Stimulated activated effector memory CD8-positive, alpha-beta T cell treated with anti-CD3 and anti-CD28 coated beads, Interleukin-12 subunit alpha, Interleukin-12 subunit beta, amount 100 ng/mL, for 72 hours (primary cell): ENCODE results near the gene GMDS.

Experiments used
- ATAC-seq: fragments of 150-1000 bp; cut with Tn5 transposase; 2 replicates; pipeline ENCODE4 v1.10.0; 2021
- DNase-seq, 2 donors: peaks; one replicate each; pipeline ENCODE4 v3.0.0; 2021 to 2022; ENCODE audit warnings: low spot score in 2 of 2
- H3K27ac Mint-ChIP-seq: one replicate; pipeline ENCODE4 v1.8.0; 2022; ENCODE audit warnings: mild to moderate bottlenecking, mixed read lengths
- H3K36me3 Mint-ChIP-seq: one replicate; pipeline ENCODE4 v1.8.0; 2022; ENCODE audit warnings: mild to moderate bottlenecking, mixed read lengths
- H3K4me1 Mint-ChIP-seq: one replicate; pipeline ENCODE4 v1.8.0; 2022; ENCODE audit warnings: mixed read lengths
- H3K4me3 Mint-ChIP-seq: one replicate; pipeline ENCODE4 v1.8.0; 2022; ENCODE audit warnings: mild to moderate bottlenecking, mixed read lengths
- H3K9me3 Mint-ChIP-seq: one replicate; pipeline ENCODE4 v1.8.0; 2022; ENCODE audit warnings: mixed read lengths

The GMDS gene

DNA sequence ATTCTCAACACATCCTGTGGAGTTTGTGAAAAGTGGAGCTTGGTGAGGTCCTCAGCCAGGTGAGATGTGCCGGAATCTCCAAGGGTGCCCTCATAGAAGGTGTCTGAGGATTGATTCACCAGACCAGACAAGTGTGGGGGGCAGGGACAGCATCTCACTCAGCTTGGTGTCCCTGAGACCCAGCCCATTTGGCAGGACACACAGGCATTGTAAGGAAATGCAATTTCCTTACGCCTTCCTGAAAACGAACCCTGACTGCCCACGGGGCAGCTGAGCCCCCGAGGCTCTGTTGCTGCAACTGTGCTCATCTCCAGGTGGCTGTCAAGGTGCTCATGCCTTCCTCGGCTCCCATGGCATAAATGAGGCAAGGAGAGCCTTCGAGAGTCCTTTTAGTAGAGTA, 602.3 kb downstream of the GMDS start:
- Mint-ChIP-seq H3K4me3 (no peak overlapping the region), H3K4me1 (no peaks in the 10 kb centered on the region), H3K27ac (no peak overlapping the region), H3K36me3 (no peaks in the 10 kb centered on the region), H3K9me3 (no peaks in the 10 kb centered on the region)
- no peak for ATAC-seq
- no peak for DNase-seq

DNA sequence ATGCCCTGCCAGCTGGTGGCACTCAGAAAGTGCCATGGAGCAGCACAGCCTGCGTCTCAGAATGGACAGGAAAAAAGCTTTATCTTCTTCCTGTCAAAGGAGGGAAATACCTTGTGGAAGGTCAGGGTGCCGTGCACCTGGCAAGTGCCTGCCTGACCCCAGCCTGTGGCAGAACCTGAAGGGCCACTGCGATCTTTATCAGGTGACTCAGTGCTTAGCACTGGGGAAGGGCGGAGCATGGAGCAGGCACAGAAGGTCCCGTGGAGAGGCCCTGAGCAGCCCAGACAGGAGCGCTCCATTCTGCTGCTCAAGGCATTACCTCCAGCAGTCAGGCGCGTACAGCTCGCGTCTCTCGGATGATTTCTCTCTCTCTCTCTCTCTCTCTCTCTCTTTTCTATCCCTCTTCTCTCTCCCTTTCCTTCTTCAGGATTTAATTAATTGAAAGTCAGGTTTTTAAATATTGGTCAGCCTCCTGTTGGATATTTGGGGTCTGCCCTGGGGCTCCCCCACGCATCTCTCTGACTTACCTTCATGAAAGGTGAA, 604.0 kb downstream of the GMDS start:
- Mint-ChIP-seq H3K9me3 (no peaks in the 10 kb centered on the region), H3K4me3 (no peak overlapping the region), H3K4me1 (no peaks in the 10 kb centered on the region), H3K36me3 (no peaks in the 10 kb centered on the region), H3K27ac (peak overlapping the region; percentile 15)
- ATAC-seq (no peak), DNase-seq (no peak)

DNA sequence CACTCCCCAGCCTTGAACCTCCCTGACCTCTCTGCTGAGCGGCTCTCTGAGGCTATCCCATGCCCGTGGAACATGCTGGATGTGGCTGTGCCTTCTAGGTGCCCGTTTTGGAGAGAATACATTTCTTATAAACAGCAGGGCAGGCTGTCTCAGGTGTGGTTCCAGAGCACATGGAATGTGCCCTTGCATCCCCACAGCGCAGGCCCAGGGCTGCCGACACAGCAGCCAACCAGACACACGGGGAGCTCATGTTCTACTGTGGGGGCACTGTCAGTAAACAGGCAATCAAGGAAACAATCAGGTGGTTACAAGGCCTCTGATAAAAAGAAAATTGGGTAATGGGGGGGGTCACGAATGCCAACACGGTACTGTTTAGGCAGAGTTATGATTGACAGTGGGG, 604.9 kb downstream of the GMDS start:
- no peaks in the 10 kb centered on the region for H3K4me1 Mint-ChIP-seq
- ATAC-seq (no peak), DNase-seq (no peak)
- H3K9me3 Mint-ChIP-seq = no peaks in the 10 kb centered on the region
- no peak overlapping the region for H3K4me3 Mint-ChIP-seq
- H3K27ac Mint-ChIP-seq = no peak overlapping the region
- no peaks in the 10 kb centered on the region for H3K36me3 Mint-ChIP-seq

DNA sequence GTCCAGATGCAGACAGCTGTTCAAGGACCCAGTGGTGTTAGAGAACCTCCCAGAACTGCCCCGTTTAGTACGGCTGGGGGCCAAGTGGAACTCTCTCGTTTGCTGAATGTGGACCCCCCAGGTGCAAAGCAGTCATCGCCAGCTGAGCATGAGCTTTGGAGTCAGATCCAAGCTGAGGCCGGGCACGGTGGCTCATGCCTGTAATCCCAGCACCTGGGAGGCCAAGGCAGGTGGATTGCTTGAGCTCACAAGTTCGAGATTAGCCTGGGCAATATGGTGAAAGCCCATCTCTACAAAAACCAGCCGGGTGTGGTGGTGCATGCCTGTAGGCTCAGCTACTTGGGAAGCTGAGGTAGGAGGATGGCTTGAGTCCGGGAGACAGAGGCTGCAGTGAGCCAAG, 606.0 kb downstream of the GMDS start:
- H3K27ac Mint-ChIP-seq = no peak overlapping the region
- H3K9me3 Mint-ChIP-seq = no peaks in the 10 kb centered on the region
- no peak for ATAC-seq
- no peaks in the 10 kb centered on the region for H3K36me3 Mint-ChIP-seq
- H3K4me1 Mint-ChIP-seq = no peaks in the 10 kb centered on the region
- H3K4me3 Mint-ChIP-seq = no peak overlapping the region
- DNase-seq = no peak

DNA sequence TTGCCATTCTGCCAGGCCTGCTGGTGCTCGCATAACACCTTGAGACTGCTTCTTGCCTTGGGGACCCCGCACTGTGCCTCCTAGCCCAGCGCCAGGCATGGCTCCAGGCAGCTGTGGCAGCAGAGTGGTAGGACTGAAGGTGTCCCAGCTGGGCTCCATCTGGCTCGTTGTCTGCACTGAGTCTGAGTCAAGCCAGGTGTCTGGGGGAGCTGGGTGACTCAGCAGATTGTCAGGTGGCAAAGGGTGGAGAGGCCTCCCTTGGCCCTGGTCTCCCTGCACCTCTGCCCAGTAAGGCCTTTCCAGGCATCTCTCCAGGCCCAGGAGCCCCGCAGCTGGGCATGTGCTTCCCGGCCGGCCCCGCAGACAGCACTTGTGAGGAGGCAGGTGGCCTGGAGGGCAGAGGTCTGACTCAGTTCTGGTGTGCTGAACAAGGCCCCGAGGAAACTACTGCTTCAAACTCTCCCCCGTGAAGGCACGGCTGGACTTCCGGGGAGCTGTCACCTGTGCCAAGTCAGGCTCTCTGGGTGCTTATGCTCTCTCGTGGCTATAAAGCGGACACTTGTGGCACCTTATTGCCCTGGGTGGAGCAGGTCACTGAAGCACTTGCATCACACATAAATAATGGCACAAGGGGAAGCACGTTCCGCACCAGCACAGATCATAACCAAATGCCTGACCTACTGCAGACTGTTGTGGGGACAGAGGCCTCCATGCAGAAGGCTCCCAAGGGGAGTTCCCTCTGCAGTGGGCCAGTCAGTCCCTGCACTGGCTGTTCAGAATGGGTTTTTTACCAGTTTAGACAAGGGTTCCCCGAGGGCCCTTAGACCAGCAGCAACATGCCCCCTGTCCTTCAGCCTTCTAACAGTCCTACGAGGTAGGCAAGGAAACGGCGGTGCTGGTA, 608.2 kb downstream of the GMDS start:
- DNase-seq (no peak), ATAC-seq (peak; percentile 23)
- no peak overlapping the region for H3K4me3 Mint-ChIP-seq
- no peaks in the 10 kb centered on the region for H3K36me3 Mint-ChIP-seq
- H3K4me1 Mint-ChIP-seq = no peaks in the 10 kb centered on the region
- H3K27ac Mint-ChIP-seq = no peak overlapping the region
- no peaks in the 10 kb centered on the region for H3K9me3 Mint-ChIP-seq

DNA sequence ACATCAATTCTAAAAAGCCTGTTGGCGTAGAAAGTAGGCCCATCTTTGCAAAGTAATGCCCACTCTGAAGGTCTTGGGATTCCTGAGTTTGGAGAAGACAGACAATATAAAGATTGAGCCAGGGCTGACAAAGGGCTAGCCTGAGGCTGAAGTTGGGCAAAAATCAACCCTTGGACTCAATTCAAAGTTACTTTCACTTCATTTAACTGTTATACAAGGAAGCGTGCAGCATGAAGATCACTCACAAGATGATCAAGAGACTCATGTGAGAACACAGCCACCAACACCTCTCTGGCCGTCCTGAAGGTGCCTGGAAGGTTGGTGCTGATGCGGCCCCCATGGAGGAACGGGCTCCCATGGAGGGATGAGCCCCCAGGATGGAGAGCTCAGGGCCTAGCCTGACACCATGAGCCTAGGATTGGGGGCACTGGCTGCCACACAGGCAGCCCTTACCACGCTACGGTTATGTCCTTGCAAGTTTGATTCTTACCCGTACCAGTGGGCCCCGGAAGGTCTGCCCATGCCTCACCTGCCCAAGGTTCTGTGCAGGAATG, 609.1 kb downstream of the GMDS start:
- no peaks in the 10 kb centered on the region for H3K36me3 Mint-ChIP-seq
- no peak for ATAC-seq
- no peaks in the 10 kb centered on the region for H3K4me1 Mint-ChIP-seq
- DNase-seq = no peak
- no peaks in the 10 kb centered on the region for H3K9me3 Mint-ChIP-seq
- no peak overlapping the region for H3K4me3 Mint-ChIP-seq
- no peak overlapping the region for H3K27ac Mint-ChIP-seq

DNA sequence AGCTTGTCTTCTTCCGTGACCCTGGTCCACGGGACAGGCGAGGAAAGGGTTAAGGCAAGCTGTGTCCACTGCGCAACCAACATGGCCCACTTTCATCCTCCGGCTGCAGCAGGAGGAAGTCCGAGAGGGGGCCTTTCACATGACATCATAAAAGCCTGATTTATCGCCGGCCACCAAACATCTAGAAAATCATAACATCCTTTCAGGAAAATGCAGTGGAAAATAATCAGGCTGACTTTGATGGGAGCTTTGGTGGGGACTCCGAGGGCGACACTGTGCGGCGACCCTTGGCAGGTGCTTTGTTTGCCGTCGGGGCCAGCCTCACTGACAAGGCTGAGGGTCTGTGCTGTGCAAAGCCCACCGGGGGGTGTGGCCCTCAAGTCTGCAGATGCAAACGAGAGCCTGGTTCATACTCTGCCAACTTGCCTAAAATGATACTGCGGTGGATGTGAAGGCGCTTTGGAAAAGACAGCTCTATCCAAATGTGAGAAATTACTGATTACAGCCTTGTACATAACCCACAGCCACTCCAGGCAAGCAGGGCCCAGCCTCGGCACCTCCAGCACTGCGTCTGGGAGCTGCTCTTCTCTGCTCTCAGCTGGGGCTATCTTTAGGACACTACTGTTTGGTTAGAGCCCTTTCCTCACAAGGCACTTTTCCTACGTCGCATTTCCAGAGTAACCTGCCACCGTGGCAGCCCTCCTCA, 609.9 kb downstream of the GMDS start:
- Mint-ChIP-seq H3K4me1 (no peaks in the 10 kb centered on the region), H3K36me3 (no peaks in the 10 kb centered on the region), H3K27ac (no peak overlapping the region), H3K9me3 (no peaks in the 10 kb centered on the region), H3K4me3 (no peak overlapping the region)
- DNase-seq = no peak
- no peak for ATAC-seq

DNA sequence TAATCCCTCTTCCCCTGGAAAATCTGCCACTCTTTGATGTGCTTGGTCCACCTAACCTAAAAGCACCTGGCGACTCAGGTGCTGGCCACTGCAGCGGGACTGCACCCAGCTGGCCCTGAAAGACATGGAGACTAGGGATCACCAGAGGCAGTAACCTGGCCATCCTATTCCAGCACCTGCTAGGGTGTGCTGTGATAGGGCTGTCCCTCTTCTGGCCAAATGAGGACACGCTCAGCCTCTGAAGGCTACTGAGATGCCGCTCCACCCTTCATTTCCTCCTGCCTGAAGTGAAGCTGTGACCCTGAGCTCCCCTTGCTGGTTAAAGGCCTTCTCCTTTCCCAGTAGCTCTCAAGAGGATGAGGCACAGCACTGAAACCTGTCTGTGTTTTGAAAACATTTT, 611.3 kb downstream of the GMDS start:
- DNase-seq (no peak), ATAC-seq (no peak)
- H3K27ac Mint-ChIP-seq = no peak overlapping the region
- no peaks in the 10 kb centered on the region for H3K4me1 Mint-ChIP-seq
- H3K4me3 Mint-ChIP-seq = no peak overlapping the region
- H3K9me3 Mint-ChIP-seq = no peaks in the 10 kb centered on the region
- H3K36me3 Mint-ChIP-seq = no peaks in the 10 kb centered on the region

DNA sequence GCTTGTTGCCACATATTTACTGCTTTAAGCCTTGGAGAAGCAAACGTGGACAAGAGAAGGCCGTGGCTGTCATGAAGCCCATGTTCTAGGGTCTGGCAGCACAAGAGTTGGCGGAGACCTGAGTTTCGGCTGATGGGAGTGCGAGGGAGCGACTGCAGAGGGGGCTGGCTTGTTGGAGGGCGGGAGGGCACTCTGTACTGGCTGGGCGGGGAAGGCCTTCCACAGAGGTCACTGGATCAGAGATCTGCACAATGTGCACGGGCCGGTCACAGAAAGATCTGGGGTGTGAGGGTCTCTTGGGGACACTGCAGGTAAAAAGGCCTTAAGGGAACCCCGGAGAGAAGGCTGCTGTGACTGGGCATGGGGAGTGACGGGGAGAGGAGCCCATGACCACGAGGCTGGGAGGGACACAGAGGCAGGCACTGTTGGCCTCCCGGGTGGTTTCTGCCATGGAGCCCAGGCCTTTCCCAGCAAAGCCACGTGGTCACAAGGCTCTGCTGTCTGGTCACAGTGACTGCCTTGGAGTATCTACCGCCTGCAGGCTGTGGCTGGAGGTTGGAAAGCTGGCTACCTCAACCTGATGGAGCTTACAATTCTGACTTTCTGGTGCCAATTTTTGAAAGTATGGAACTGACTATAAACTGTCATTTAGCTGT, 611.9 kb downstream of the GMDS start:
- Mint-ChIP-seq H3K9me3 (no peaks in the 10 kb centered on the region), H3K4me1 (no peaks in the 10 kb centered on the region), H3K4me3 (no peak overlapping the region), H3K36me3 (no peaks in the 10 kb centered on the region), H3K27ac (no peak overlapping the region)
- DNase-seq = no peak
- no peak for ATAC-seq

DNA sequence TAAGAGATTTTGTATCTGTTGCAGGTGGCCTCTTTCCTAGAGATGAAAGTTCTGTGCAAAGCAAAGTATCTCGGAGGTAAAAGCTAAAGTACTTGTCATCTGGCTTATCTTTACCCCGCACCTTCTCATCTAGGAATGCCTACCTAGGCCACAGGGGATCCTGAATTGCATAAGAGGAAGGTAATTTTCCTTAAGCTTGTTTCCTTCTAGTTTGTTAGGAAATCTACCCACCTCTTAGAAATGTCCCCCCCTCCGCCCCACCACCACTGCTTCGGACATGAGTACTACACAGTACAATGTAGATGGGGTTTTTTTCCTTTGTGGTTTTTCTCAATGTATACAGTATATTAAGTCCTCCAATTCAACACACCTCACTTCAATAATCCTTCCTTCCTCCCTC, 614.2 kb downstream of the GMDS start:
- DNase-seq = no peak
- no peak overlapping the region for H3K4me3 Mint-ChIP-seq

DNA sequence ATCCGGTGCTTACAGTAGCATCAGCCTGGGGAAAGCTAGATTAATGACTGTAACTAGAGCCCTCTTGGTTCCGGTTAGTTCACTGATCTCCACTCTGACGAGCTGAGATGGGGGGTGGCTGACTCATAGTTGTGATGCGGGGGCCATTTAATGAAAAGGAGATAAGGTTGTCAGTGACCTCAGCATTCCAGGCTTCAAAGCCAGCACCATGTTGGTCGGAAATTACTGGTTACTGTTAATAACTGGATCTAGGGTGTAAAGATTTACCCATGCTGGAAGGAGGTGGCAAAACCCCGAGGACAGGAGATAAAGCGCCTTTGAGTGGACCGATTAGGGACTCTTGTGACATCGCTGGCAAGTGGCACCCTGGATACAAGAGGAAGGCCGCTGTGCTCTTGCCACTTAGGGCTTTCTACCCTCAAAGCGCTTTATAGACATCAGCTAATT, 614.6 kb downstream of the GMDS start:
- Mint-ChIP-seq H3K4me3 (no peak overlapping the region), H3K4me1 (no peaks in the 10 kb centered on the region), H3K36me3 (no peaks in the 10 kb centered on the region), H3K9me3 (no peaks in the 10 kb centered on the region), H3K27ac (no peak overlapping the region)
- DNase-seq (no peak), ATAC-seq (no peak)

More for the DNA sequence above, 614.2 kb downstream of the GMDS start:
- no peaks in the 10 kb centered on the region for H3K4me1 Mint-ChIP-seq
- no peaks in the 10 kb centered on the region for H3K9me3 Mint-ChIP-seq
- no peak overlapping the region for H3K27ac Mint-ChIP-seq
- no peaks in the 10 kb centered on the region for H3K36me3 Mint-ChIP-seq
- ATAC-seq = no peak

DNA sequence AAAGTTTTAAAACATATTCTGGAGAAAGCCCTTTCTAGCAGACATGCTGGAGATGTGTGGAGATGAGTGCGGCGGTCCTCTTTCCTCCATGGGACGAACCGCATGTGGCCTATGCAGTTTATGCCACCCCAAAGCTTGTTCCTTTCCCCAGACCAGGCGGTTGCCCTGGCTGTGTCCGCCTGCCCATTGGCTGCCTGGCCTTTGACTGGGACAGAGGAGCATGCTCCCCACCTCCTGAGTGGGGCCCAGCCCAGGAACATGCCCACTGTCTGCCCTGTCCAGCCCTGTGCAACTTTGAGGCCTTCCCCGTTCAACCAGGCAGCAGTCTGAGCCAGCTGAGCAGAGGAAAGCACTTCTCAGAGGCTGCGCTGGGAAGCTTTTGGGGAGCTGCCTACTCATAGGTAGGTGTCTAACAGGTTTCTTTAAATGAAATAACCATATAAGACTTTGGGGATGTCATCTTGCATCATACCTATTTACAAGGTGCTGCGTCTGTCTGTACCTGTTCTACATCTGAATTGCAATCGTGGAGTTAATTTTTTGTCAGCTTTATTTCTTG, 615.1 kb downstream of the GMDS start:
- ATAC-seq = no peak
- Mint-ChIP-seq H3K9me3 (no peaks in the 10 kb centered on the region), H3K4me3 (no peak overlapping the region), H3K4me1 (peaks cover 5% of the 10 kb centered on the region), H3K27ac (no peak overlapping the region), H3K36me3 (no peaks in the 10 kb centered on the region)
- DNase-seq = no peak

DNA sequence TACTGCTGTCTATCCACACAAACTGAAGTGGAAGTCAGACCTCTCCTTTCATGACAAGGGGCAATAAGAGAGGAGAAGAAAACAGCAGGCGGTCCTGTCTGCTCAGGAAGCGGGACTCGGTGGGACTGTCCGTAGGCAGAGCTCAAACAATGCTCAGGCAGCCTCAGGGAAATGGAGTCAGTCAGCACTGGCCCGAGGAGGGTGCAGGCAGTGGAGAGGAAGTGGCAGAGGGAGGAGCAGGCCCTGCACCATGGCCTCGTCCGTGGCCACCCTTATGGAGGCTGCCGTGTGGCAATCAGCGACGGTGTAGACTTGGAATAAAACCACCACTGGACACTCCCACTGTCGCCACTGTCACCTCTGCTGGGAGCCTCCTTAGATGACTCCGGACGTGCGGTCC, 616.1 kb downstream of the GMDS start:
- no peak for DNase-seq
- no peak overlapping the region for H3K27ac Mint-ChIP-seq
- ATAC-seq = no peak
- peaks cover 10% of the 10 kb centered on the region for H3K4me1 Mint-ChIP-seq
- H3K36me3 Mint-ChIP-seq = no peaks in the 10 kb centered on the region
- H3K4me3 Mint-ChIP-seq = no peak overlapping the region
- no peaks in the 10 kb centered on the region for H3K9me3 Mint-ChIP-seq

DNA sequence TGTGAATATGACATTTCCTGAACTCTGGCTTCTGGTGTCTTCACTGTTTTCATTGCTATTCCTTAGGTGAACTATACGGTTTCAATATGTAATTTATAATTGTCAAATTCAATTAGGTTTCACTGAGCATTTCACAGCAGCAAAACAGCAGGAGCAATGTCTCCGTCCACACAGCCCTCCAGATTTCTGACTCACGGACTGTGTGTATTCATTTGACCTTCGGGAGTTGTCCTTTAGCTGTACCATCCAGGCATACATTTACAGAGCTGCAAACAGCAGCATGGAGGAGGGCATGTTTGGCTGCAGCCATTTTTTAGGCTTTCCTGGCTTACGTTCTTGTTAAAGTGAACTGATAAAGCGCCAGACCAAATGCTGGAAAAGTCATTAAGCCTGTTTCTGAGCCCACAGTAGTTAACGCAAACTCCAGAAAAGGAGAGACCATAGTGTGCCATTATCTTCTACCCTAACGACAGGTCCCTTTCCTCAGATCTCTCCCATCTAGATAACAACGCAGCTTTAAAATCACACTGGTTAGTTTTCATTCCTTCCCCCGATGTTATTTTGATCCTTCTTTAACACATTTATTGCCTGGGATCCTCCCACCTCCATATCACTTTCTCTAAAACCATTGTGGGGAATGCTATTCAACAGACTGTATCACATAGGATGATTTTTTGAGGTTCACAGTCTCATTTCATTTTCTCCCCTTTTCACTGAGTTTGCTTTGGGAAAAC, 617.4 kb downstream of the GMDS start:
- Mint-ChIP-seq H3K36me3 (peaks cover 4% of the 10 kb centered on the region), H3K4me3 (no peak overlapping the region), H3K27ac (no peak overlapping the region), H3K9me3 (no peaks in the 10 kb centered on the region), H3K4me1 (peaks cover 10% of the 10 kb centered on the region)
- DNase-seq (no peak), ATAC-seq (no peak)
